HG03442 (cell line): Measurements from ENCODE around the gene DHX40.
"Not testable (repeated sequence)": the region's sequence is repeated elsewhere in the genome, so short reads cannot be mapped to it uniquely, and the experiment has no call there.

Experiments used
- ATAC-seq: cut with Tn5 transposase; IDR thresholded peaks from one replicate; pipeline ENCODE4 v1.9.1; 2021; ENCODE audit warnings: mild to moderate bottlenecking, moderate library complexity; ENCODE audit not compliant: unreplicated experiment

The DHX40 gene

GRCh38 chr17:59558039-59558438 lies 7.4 kb upstream of the DHX40 start:
- ATAC-seq, result no peak

DNA sequence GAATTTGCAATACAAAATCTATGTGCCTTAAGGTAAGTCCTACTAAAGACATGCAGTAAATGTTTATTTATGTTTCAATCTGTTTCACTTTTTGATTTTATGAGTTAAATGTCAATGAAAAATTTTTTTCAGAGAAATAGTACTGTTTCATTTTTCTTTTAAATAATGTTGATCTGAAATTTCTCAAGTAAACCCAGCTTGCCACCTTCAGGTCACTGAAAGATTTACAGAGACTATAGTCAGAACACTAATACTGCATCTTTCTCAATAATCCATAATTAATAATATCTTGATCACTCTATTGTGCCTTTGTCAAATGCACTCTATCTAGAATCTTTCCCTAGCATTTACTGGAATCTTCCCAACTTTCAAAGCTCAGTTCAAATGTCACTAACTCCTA lies 6.5 kb upstream of the DHX40 start:
- ATAC-seq, result no peak

GRCh38 chr17:59561042-59561441 lies 4.4 kb upstream of the DHX40 start:
- no peak for ATAC-seq

DNA sequence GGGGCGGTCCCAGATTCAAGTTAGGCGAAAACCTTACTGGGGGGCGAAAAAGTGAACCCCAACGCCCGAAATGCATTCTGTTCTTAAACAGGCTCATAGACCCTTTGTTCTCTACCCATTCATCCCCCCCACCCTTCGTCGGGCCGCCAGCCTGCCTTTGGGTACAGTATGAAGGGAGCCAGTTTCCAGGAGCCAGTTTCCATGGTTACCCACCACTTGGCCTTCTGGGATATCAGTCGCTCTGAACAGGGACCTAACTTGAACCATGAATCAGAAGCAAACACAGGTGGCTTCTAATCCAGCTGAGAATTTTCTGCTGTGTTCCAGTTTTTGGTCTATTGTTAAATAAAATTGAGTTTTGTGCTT lies 532 bp downstream of the DHX40 start:
- peak; percentile 57 for ATAC-seq

GRCh38 chr17:59569151-59569550 lies 3.7 kb downstream of the DHX40 start:
- ATAC-seq, result not testable (repeated sequence)

DNA sequence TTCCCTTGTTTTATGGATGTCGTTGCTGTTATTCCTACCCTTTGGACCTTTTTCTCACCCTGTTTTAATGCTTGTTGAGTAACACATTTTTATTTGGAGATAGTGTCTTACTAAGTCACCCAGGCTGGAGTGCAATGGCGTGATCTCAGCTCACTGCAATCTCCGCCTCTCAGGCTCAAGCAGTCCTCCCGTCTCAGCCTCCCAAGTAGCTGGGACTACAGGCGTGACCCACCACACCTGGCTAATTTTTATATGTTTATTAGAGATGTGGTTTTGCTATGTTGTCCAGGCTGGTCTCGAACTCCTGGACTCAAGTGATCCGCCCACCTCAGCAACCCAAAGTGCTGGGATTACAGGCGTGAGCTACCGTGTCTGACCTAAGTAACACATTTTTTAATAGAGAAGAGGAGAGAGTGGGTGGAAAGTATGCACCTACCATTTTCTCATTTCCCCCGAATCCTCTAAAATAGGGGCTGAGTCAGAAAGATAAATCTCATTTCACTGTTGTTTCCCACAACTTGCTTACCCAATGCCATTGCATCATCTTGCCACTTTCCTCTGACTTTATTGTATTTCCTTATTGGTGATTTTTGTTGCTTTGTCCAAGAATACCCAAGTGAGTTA lies 7.0 kb downstream of the DHX40 start:
- ATAC-seq, result no peak

DNA sequence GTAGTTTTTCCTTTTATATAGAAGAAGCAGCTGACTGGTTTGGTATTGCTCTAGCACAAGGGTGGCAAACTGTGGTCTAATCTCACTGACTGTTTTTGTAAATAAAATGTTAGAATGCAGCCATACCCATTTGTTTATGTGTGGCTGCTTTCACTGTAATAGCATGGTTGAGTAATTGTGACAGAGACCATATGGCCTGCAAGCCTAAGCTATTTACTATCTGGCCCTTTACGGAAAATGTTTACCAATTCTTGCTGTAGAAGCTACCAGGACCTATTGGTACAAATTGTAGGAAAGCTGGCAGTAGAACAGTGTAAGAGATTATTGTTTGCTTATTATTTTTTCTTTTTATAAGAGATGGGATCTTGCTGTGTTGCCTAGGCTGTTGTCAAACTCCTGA lies 18.8 kb downstream of the DHX40 start:
- not testable (repeated sequence) for ATAC-seq

DNA sequence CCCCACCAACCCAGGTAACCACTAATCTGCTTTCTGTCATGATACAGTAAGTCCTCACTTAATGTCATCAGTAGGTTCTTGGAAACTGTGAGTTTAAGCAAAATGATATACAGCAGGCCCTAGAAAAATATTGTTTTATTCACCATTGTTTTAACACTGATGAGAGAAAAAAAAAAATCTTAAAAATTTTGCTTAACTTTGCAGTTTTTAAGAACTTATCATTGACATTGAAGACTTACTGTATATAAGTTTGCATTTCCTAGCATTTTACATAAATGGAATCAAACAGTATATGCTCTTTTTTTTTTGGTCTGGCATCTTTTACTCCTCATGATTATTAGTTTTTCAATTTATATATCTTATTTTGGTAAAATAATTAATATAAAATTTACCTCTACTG lies 34.8 kb downstream of the DHX40 start:
- no peak for ATAC-seq

DNA sequence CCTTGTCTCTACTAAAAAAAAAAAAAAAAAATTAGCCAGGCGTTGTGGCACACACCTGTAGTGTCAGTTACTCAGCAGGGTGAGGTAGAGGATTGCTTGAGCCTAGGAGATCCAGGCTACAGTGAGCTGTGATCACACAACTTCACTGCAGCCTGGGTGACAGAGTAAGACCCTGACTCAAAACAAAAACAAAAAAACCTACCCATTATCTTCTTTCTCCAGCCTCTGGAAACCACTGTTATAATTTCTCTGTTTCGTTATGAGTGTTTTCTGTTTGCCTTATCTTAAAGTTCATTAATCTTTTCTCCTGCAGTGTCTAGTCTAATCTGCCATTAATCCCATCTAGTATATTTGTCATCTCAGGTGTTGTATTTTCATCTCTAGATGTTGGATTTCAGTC lies 35.7 kb downstream of the DHX40 start:
- ATAC-seq, result peak; percentile 55

- no peak for ATAC-seq
These were observed 41.7 kb downstream of the DHX40 start for GRCh38 chr17:59607061-59607460.

GRCh38 chr17:59607817-59608403 lies 42.5 kb downstream of the DHX40 start:
- no peak for ATAC-seq

- no peak for ATAC-seq
These were observed 46.1 kb downstream of the DHX40 start for GRCh38 chr17:59611503-59611902.

DNA sequence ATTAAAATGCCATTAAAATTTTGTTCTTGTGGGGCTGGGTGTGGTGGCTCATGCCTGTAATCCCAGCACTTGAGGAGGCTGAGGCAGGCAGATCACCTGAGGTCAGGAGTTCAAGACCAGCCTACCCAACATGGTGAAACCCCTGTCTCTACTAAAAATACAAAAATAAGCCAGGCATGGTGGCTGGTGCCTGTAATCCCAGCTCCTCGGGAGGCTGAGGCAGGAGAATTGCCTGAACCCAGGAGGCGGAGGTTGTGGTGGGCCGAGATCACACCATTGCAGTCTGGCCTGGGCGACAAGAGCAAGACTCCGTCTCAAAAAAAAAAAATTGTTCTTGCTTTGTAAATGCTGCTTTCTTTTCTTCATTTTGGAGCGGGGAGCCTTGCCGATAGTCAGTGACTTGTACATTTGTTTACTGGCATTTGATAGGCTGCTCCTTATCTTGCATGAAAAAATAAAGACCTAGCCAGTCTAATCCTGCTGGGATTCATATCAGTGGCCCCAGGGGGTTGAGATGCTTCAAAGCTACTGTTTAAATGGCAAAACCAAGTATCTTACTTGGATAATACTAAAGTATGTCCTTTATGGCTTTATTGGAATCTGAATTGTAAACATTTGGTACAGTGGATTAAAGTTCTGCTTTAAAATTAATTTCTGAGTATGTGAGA lies 51.0 kb downstream of the DHX40 start:
- no peak for ATAC-seq

DNA sequence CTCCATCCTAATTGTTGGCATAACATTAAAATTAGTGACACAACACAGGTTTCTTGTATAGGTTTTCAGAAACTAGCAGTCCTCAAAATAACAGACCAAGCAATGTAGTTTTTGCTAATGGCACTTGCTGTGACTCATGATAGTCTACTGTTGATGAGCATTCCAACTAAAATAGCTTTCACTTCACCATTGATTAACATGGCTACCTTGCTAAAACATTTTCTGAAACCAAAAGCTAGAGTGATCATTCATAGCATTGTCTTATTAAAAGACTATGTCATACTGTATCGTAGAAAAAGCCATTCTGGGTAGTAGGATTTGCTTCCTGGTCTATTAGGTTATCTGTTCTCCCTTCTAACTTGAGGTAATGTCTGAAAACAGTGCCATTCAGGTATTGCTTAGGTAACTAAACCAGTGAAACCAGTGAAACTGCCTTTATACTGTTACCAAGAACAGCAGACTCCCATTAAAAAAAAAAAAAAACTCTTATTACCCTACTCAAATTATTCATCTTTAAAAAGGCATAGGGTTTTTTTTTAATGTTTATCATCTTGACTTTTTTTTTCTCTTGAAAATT lies 51.8 kb downstream of the DHX40 start:
- no peak for ATAC-seq

DNA sequence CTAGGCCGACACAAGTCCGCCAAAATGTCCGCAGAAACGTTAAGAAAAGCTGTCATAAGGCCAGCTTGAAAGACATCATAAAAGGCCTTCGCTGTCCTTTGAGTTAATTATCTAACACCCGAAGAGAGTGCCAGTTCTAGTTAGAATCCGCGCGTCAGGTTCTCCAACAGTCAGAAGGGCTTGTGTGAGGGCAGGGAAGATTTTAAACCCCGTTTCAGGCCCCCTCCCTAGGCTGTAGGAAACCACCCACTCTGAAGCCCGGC lies 53.6 kb downstream of the DHX40 start:
- ATAC-seq, result no peak

DNA sequence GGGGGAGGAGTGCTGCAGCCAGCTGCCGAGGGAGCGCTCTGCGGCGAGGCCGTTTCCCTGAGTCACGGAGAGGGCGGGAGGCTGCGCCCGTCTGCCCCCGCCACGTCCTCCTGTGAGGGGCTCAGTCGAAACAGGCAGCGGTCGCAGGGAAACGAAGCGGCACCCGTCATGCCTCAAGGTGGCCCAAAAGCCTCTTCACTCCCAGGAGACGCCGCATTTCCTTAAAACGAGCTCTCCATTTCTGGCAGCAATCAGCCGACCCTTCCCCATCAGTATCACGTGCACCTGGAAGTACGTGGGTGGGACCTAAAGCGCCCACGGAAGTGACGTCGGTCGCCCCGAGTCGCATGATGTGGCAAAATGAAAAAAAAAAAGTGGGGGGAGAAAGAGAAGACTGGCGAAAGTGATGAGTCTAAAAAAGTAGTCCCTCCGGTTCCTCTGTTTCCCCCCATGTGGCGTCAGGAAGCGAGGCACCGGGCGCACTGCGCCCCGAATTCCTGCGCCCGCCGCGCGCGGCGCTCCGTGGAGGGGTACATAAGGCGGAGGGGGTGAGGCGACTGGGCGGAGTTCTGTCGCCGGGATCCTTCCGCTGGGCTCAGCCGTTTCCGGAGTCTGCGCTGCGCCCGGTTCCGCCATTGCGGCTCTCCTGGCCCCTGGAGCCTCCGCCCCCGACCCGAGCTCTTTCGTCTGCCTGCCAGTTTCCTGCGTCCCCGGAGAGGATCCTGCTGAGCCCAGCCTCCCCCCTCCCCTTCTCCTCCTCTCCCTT lies 54.1 kb downstream of the DHX40 start, which contains the start of gene CLTC:
Gene CLTC, plus strand, starts transcription at position 598 of the 766 bp plus-strand sequence. CDS start 237 bp downstream, outside the sequence.
- peak; percentile 79 for ATAC-seq

GRCh38 chr17:59620064-59620359 lies 54.6 kb downstream of the DHX40 start:
- ATAC-seq, result no peak

DNA sequence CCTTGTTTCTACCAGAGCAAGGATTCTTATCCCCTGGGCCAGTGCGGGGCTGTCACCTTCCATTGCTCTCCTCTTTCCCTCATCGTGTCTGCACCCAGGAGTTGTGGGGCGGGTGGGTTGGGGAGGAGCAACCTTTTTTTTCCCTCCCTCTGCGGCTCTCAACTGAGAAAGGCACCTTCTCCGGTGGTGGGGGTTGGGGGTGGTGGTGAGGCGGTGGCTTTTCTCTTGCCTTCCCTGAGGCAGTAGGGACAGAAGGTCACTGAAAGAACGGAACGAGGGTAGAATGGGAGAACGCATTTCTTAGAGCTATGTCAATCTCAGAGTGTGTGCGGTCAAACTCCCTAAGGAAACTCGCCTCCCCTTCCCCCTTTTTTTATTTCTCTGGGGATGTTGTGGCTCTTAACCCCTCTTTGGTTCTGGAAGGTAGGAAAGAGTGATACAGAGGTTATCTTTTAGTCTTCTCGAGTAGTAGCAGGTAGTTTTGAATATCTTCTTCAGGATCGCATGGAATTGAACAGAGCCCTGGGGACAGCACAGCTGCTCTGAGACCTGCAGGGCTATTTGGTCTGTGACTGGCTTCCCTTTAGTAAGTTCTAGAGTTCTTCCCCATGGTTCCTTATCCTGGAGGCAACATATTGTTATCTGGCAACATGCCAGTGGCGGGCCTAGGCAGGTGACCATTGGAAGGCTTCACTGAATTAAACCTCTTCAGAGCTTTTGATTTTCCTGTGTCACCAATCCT lies 55.3 kb downstream of the DHX40 start:
- ATAC-seq, result no peak

DNA sequence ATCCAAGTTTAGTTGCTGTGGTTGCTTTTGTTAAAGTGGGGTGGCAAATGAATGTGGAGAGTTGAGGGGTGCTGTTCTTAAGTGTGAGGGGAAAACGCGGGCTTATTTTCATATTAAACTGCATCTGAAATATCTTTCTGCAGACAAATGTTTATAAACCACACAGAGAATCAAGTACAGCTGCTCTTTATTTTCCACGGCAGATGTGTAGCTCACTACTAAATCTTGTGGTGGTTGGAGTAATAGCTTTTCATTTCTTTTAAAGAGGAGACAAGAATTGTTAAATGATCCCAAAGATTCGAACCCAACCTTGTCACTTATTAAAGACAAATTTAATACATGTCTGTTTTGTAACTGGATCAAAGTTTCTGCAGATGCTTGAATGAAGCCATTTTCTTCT lies 56.4 kb downstream of the DHX40 start:
- no peak for ATAC-seq

DNA sequence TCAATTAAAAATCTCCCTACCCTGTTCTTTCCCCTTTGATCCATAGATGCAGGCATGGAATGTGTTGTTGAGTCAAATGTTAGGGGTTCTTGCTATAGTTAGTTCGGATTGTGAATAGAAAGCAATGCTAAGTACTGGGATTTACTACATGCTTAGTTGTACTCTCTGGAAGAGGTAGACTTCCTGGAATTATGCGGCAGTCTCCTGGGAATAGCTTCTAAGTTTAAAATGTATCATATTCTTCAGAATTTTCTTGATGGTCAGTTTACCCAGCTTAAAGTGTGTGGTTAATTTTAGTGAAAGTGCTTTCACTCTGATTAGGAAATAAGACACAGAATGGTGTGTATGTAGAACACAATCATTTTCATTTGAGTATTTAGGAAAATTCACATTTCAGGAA lies 57.7 kb downstream of the DHX40 start:
- no peak for ATAC-seq

DNA sequence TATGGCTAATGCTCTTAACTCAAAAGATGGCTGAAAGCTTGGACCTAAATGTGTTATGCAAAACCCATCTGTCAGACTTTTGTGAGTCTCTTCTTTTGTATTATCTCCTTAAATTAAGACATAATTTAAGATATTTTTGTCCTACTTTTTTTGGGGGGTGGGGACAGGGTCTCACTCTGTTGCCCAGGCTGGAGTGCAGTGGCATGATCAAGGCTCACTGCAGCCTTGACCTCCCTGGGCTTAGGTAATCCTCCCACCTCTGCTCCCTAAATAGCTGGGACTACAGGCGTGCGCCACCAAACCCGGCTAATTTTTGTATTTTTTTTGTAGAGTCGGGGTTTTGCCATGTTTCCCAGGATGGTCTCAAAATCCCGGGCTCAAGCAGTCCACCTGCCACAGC lies 61.3 kb downstream of the DHX40 start:
- no peak for ATAC-seq
